ENCODE results near the gene ZBTB18.

ZBTB18 gene

DNA sequence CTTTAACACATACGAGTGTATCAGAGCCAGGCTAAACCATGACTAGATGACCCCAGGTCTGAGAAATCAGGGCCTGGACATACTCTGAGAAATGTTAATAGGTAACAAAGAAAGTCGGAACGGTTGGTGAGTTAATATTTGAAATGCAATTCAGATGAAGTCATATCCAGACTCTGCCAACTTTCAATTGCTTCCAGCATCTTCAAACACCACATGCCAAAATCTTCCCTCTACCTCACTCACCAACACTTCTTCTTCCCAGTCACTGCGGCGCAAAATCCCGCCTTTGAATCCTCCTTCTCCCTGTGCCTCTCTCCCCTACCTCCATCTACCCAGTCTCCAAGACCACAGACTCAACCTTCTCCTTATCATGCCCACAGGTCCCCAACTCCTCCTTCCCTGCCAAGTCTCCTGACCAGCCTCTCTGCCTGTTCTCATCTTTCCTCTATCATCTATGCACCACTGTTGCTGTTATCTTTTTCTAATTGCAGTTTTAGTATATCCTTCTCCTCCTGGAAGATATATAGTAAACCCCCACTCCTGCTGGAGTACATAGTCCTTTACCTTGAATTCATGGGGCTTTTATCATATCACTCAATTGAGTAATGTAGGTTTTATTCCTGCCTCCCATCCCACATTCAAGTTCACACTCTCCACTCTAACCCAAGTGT lies 41.3 kb downstream of the ZBTB18 start:
- no peak for DNase-seq

- no peak for DNase-seq
Measured at GRCh38 chr1:244092964-244093638, 42.0 kb downstream of the ZBTB18 start.

GRCh38 chr1:244094880-244095528 lies 43.9 kb downstream of the ZBTB18 start:
- DNase-seq, result no peak

- no peak for DNase-seq
Measured at GRCh38 chr1:244095529-244095911, 44.4 kb downstream of the ZBTB18 start.

GRCh38 chr1:244096066-244096610 lies 45.1 kb downstream of the ZBTB18 start:
- DNase-seq, result no peak

- DNase-seq, result no peak
Measured at GRCh38 chr1:244096691-244097090, 45.6 kb downstream of the ZBTB18 start.

DNA sequence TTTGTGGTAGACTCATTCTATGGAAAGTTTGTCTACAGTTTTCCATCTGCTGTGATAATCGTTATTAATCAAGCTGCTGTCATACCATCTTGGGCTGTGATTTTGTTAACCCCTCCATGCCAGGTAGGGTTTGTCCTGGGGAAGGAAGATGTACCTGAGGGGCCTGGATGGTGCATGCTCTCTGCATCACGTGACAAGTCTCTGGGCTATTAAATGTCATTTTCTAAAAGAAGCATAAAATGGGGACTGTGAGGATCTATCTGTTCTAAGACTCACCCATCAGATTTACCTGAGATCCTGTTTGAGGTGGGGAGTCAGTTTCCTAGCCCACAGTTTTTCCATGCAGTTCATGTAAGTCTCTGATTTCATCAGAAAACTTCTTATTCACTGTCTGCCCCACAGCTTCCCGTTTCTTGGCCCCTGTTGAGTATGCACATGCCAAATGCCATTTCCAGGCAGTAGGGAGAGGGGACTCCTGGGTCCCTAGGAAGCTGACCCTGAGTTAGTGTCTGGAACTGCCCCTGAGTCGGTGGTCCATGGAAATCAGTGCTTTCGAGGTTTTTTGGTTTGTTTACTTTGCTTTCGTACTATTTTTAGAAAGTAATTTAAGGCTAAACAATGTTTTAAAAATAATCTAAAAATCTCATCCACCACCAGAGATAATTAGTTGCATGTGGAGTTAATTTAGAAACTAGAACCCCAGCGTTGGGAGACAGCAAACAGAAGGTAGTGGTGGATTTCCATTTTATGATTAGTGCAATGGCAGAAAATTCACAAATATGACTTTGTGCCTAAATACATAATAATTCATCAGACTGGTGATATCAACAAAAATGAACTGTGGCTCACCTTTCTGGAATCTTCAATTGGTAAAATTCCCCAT lies 46.7 kb downstream of the ZBTB18 start:
- DNase-seq, result no peak

DNA sequence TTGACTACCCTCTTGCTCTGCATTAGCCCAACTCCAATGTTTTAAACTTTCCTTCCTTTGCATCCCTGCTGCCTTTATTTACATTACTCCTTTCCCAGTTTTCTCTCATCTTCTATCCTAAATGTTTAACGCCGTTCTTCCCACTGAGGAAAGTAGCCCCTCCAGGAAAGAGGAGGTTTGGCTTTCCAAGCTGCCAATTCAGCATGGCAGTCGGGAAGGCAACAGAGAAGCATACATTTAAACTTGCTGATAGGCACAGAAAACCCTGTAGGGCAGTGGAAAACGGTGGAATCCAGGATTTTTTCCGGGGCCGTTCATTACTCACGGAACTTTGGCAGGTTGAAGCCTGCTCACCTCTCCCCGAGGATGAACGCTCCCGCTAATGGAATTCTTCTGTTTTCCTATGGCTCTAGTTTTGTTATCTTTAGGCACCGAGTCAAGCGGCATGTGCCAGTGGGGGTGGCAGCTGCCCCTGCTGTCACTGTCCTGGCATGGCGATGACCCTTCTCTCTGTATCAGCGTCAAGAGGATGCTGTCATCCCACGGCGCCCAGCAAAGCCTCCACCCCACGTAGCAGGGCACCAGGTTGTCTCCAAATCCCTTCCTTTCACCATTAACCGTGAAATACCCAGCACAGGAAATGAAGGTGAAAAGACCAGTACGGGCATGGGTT lies 48.3 kb downstream of the ZBTB18 start:
- no peak for DNase-seq

- DNase-seq, result no peak
Measured at GRCh38 chr1:244100276-244100675, 49.2 kb downstream of the ZBTB18 start.

- DNase-seq, result no peak
Measured at GRCh38 chr1:244100704-244101453, 49.8 kb downstream of the ZBTB18 start.

DNA sequence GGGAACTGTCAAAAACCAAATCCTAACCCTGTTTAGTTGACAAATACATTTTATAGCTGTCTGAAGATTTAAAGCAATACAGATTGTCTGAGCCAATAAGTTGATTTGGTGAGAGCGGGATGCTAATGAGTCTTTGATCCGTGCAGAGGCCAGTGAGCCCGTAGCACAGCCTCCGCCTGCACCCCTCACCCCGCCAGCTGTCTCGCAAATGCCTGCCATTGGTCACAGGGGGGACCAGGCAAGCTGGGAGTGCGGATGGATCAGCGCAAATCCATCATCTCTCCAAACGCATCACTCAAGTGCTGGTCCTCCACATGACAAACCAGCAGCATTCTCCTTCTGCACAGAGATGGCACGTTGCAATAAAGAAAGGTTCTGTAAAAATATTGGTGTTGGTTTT lies 51.0 kb downstream of the ZBTB18 start:
- DNase-seq, result no peak

DNA sequence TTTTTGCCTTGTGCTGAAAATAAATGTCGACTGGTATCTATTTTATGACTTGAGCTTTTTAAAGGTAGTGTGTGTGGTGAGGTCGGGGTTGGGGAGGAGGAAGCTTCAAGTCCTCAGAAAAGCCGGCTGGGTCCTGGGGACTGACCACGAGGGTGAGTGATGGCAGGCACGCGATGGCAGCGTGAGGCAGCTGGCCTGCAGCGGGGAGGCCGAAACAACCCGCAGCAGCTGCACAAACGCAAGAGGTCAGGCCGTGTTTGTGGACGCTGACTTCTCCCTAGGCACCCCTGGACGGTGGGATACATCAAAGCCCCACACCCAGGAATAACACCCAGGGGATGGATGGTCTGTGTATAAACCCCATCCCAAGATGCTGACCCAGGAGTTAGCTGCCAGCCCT lies 51.4 kb downstream of the ZBTB18 start:
- DNase-seq, result no peak

- DNase-seq, result no peak
Measured at GRCh38 chr1:244104309-244105060, 53.4 kb downstream of the ZBTB18 start.

DNA sequence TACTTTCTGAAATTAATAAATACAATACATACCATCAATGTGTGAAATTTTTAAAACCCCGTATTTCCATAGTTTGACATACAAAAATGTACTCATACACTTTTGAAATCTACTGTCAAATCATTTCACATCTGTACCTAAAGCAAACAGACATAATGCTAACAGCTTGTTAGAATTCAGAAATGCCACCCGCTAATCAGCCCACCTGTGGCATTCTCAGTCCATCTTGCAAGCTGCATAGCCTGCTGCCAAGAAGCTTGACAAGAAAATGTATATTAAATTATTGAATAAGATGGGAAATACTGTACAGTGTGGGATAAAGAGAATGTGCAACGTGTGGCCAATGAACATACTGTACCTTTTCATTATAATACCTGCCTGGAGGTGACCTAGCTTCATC lies 55.1 kb downstream of the ZBTB18 start:
- DNase-seq, result no peak

Data from effector CD8-positive, alpha-beta T cell (primary cell).